Neutrophil (primary cell): Measurements from ENCODE around the gene OTOP1.
"Not testable (repeated sequence)": the region's sequence is repeated elsewhere in the genome, so short reads cannot be mapped to it uniquely, and the experiment has no call there.

Experiments
- H3K27ac ChIP-seq: fragments of 200-600 bp; sonication (generic); 2 replicates; pipeline ENCODE4 v1.5.1; 2016; ENCODE audit warnings: mild to moderate bottlenecking, moderate library complexity
- H3K27me3 ChIP-seq: fragments of 200-600 bp; sonication (generic); 2 replicates; pipeline ENCODE4 v1.6.0; 2016; ENCODE audit warnings: mild to moderate bottlenecking
- H3K36me3 ChIP-seq: fragments of 200-600 bp; sonication (generic); 2 replicates; pipeline ENCODE4 v1.5.1; 2017
- H3K4me1 ChIP-seq, 2 experiments: fragments of 200-600 bp in 1 of 2; sonication (generic) in 1 of 2; 1 replicate in 1 of 2; 2 replicates in 1 of 2; pipeline versions ENCODE4 v1.5.1 to v1.6.1; 2013 to 2016; ENCODE audit warnings: low read depth in 1 of 2, low read length in 1 of 2, mild to moderate bottlenecking in 1 of 2, moderate library complexity in 1 of 2; ENCODE audit not compliant: control insufficient read depth in 1 of 2, insufficient read depth in 1 of 2
- H3K4me3 ChIP-seq, 2 experiments: fragments of 200-600 bp in 1 of 2; sonication (generic) in 1 of 2; 1 replicate in 1 of 2; 2 replicates in 1 of 2; pipeline ENCODE4 v1.5.1; 2013 to 2016; ENCODE audit warnings: low read depth in 1 of 2, low read length in 1 of 2, mild to moderate bottlenecking in 1 of 2, moderate library complexity in 1 of 2
- H3K9me3 ChIP-seq: fragments of 200-600 bp; sonication (generic); 2 replicates; pipeline ENCODE4 v1.5.1; 2016
- CTCF ChIP-seq: fragments of 200-600 bp; sonication (generic); IDR thresholded peaks from 2 replicates; pipeline ENCODE4 v1.5.1; 2016; ENCODE audit warnings: antibody characterized with exemption

OTOP1 gene

GRCh38 chr4:4204401-4204745, 22.4 kb downstream of the OTOP1 start:
- no peaks in the 10 kb centered on the region for H3K36me3 ChIP-seq
- H3K4me3 ChIP-seq, result no peak overlapping the region
- H3K27me3 ChIP-seq, result peaks cover 52% of the 10 kb centered on the region
- no peaks in the 10 kb centered on the region for H3K9me3 ChIP-seq
- no peak overlapping the region for H3K27ac ChIP-seq
- no peak for TF ChIP-seq CTCF
- H3K4me1 ChIP-seq, result no peaks in the 10 kb centered on the region

- no peak overlapping the region for H3K27ac ChIP-seq
- no peaks in the 10 kb centered on the region for H3K9me3 ChIP-seq
- H3K4me3 ChIP-seq, result no peak overlapping the region
- H3K36me3 ChIP-seq, result no peaks in the 10 kb centered on the region
- H3K4me1 ChIP-seq, result no peaks in the 10 kb centered on the region
- TF ChIP-seq CTCF, result no peak
- peaks cover 46% of the 10 kb centered on the region for H3K27me3 ChIP-seq
These were observed 22.9 kb downstream of the OTOP1 start for GRCh38 chr4:4203688-4204400.

- no peaks in the 10 kb centered on the region for H3K4me1 ChIP-seq
- peaks cover 33% of the 10 kb centered on the region for H3K27me3 ChIP-seq
- TF ChIP-seq CTCF, result no peak
- no peaks in the 10 kb centered on the region for H3K9me3 ChIP-seq
- H3K4me3 ChIP-seq, result no peak overlapping the region
- no peak overlapping the region for H3K27ac ChIP-seq
- no peaks in the 10 kb centered on the region for H3K36me3 ChIP-seq
These were observed 24.2 kb downstream of the OTOP1 start for GRCh38 chr4:4202510-4202909.

- H3K4me1 ChIP-seq, result no peaks in the 10 kb centered on the region
- no peak for TF ChIP-seq CTCF
These were observed 26.1 kb downstream of the OTOP1 start for GRCh38 chr4:4200624-4201023.

GRCh38 chr4:4195354-4195753, 31.4 kb downstream of the OTOP1 start:
- Histone ChIP-seq H3K27me3 (no peaks in the 10 kb centered on the region), H3K27ac (no peak overlapping the region), H3K36me3 (no peaks in the 10 kb centered on the region), H3K4me3 (no peak overlapping the region), H3K9me3 (no peaks in the 10 kb centered on the region), H3K4me1 (no peaks in the 10 kb centered on the region)
- no peak for TF ChIP-seq CTCF

More at GRCh38 chr4:4200624-4201023, 26.1 kb downstream of the OTOP1 start:
- Histone ChIP-seq H3K27me3 (peaks cover 14% of the 10 kb centered on the region), H3K4me3 (no peak overlapping the region), H3K36me3 (no peaks in the 10 kb centered on the region), H3K27ac (no peak overlapping the region), H3K9me3 (no peaks in the 10 kb centered on the region)

- not testable (repeated sequence) for H3K4me1 ChIP-seq, H3K27ac ChIP-seq, H3K36me3 ChIP-seq, H3K4me3 ChIP-seq, H3K9me3 ChIP-seq
- H3K27me3 ChIP-seq, result peaks cover 15% of the 10 kb centered on the region
These were observed 38.2 kb downstream of the OTOP1 start for GRCh38 chr4:4188557-4188956.
